Lung (tissue), 12 donors: Measurements from ENCODE around the gene RPL35A. TPM values are rescaled to one million over a fixed set of nuclear protein-coding genes. Genes with fewer than 3 reads are reported as not detected.

Experiments
- ATAC-seq: fragments of 200-7000 bp; cut with Tn5 transposase; one replicate; pipeline ENCODE4 v1.9.1; 2020; ENCODE audit warnings: moderate number of reproducible peaks; ENCODE audit not compliant: insufficient read depth, low FRiP score
- DNase-seq, 3 donors: peaks; one replicate each; pipeline ENCODE4 v3.0.0-alpha.2; 2013 to 2017
- H3K27ac ChIP-seq, 2 donors: one replicate each; pipeline ENCODE4 v1.5.1; 2013; ENCODE audit warnings: mild to moderate bottlenecking in 2 of 2, moderate library complexity in 2 of 2, control low read depth in 1 of 2, inconsistent platforms in 1 of 2, low read depth in 1 of 2, low read length in 1 of 2
- H3K27me3 ChIP-seq, 3 donors: one replicate each; pipeline ENCODE4 v1.5.1; 2013; ENCODE audit warnings: low read length in 2 of 3; ENCODE audit not compliant: control insufficient read depth in 3 of 3, insufficient read depth in 3 of 3
- H3K36me3 ChIP-seq, 4 donors: one replicate each; pipeline ENCODE4 v1.5.1; 2013; ENCODE audit warnings: low read length in 4 of 4, mild to moderate bottlenecking in 1 of 4, moderate library complexity in 1 of 4; ENCODE audit not compliant: control insufficient read depth in 4 of 4, insufficient read depth in 4 of 4
- H3K4me1 ChIP-seq, 5 donors: one replicate each; pipeline ENCODE4 v1.5.1; 2013; ENCODE audit warnings: low read length in 5 of 5, mild to moderate bottlenecking in 2 of 5, moderate library complexity in 1 of 5; ENCODE audit not compliant: control insufficient read depth in 5 of 5, insufficient read depth in 5 of 5
- H3K4me3 ChIP-seq: one replicate; pipeline ENCODE4 v1.5.1; 2013; ENCODE audit warnings: mild to moderate bottlenecking, control low read depth, moderate library complexity
- H3K9ac ChIP-seq, 2 donors: one replicate each; pipeline ENCODE4 v1.5.1; 2013; ENCODE audit warnings: low read length in 2 of 2, control low read depth in 1 of 2; ENCODE audit not compliant: insufficient read depth in 1 of 2
- H3K9me3 ChIP-seq, 4 donors: one replicate each; pipeline ENCODE4 v1.5.1; 2013; ENCODE audit warnings: low read length in 3 of 4, mild to moderate bottlenecking in 1 of 4, moderate library complexity in 1 of 4; ENCODE audit not compliant: control insufficient read depth in 4 of 4, insufficient read depth in 3 of 4
- CTCF ChIP-seq: IDR thresholded peaks from 2 replicates; pipeline ENCODE4 v1.5.1; 2012; ENCODE audit warnings: mild to moderate bottlenecking; ENCODE audit errors: control extremely low read depth, extremely low read depth
- WGBS, 2 donors: extraction: QIAGEN DNeasy Blood & Tissue Kit; methylation state at CpG; one replicate each; pipeline ENCODE4 v1.1.7; 2013; 5-methylcytosine and 5-hydroxymethylcytosine counted together
- polyA plus RNA-seq, 2 donors: library from polyadenylated mRNA; stranded (reverse); fragments of 200-250 nt; gene quantifications; one replicate each; pipeline ENCODE4 v1.2.1, GENCODE V29; 2013
- total RNA-seq, 2 donors: library from RNA; depleted of rRNA in 1 of 2; stranded (reverse); fragments of >200 nt in 1 of 2; gene quantifications; one replicate each; pipeline ENCODE4 v1.2.1, GENCODE V29; 2014 to 2021
- donor health status: control.
- donor health status: control.
- donor health status: Bipolar disorder and iron deficiency.
- donor health status: healthy.
- donor health status: DM: yes; HTN: yes; CAD: no.

Gene RPL35A
- total and polyA plus RNA-seq, 4 donors, result 678 to 2,048 (median 936) TPM

- ATAC-seq, result no peak
- 47 to 56% methylated on average over 2 of the region's 2 CpGs for WGBS, 2 donors
- H3K4me1 ChIP-seq, result no peaks in the 10 kb centered on the region
Observed at GRCh38 chr3:197942956-197943556, 6.9 kb upstream of the RPL35A start.

GRCh38 chr3:197949191-197949777 lies 706 bp upstream of the RPL35A start:
- no peaks in the 10 kb centered on the region for H3K9me3 ChIP-seq
- H3K27me3 ChIP-seq, result no peaks in the 10 kb centered on the region
- H3K36me3 ChIP-seq, result peaks cover 6 to 30% (median 20%) of the 10 kb centered on the region in 4 donors
- DNase-seq (peak in 1 of 3 donors; percentile 11), ATAC-seq (no peak)
- TF ChIP-seq CTCF, result no peak
- H3K4me1 ChIP-seq, result peaks cover 8 to 17% (median 15%) of the 10 kb centered on the region in 5 donors
- H3K4me3 ChIP-seq, result peak overlapping the region; percentile 48
- H3K9ac ChIP-seq, result peak overlapping the region; percentile 83 to 98
- 19 to 22% methylated on average over 17 of the region's 17 CpGs for WGBS, 2 donors
- H3K27ac ChIP-seq, result peak overlapping the region in 1 of 2 donors; percentile 96

More at GRCh38 chr3:197942956-197943556, 6.9 kb upstream of the RPL35A start:
- no peak for TF ChIP-seq CTCF
- peak in 2 of 3 donors; percentile 45 to 51 for DNase-seq
- Histone ChIP-seq H3K27ac (no peak overlapping the region), H3K4me3 (no peak overlapping the region), H3K9ac (no peak overlapping the region), H3K36me3 (peaks cover 0 to 4% (median 0%) of the 10 kb centered on the region in 4 donors), H3K9me3 (no peaks in the 10 kb centered on the region), H3K27me3 (no peaks in the 10 kb centered on the region)

- H3K4me1 ChIP-seq, result peaks cover 8 to 17% (median 15%) of the 10 kb centered on the region in 5 donors
- no peaks in the 10 kb centered on the region for H3K27me3 ChIP-seq
- H3K27ac ChIP-seq, result peak overlapping the region; percentile 82 to 96
- peaks cover 16 to 36% (median 30%) of the 10 kb centered on the region in 4 donors for H3K36me3 ChIP-seq
- H3K4me3 ChIP-seq, result peak overlapping the region; percentile 90
- no peak for DNase-seq
- peak overlapping the region; percentile 99 for H3K9ac ChIP-seq
- 1% methylated on average over 11 of the region's 11 CpGs for WGBS, 2 donors
- no peak for ATAC-seq
- no peak for TF ChIP-seq CTCF
- no peaks in the 10 kb centered on the region for H3K9me3 ChIP-seq
Observed at GRCh38 chr3:197950677-197951061, 679 bp downstream of the RPL35A start.
